Mesendoderm (in vitro differentiated cells): Measurements from ENCODE around the gene STK25.

Source experiments
- DNase-seq: peaks from one replicate; pipeline ENCODE4 v3.0.0; 2013
- H2AK5ac ChIP-seq: 2 replicates; pipeline ENCODE4 v1.6.1; 2013; ENCODE audit warnings: low read length, inconsistent platforms
- H2BK120ac ChIP-seq: 2 replicates; pipeline ENCODE4 v1.6.1; 2013; ENCODE audit warnings: low read depth, mild to moderate bottlenecking, low read length, moderate library complexity, mixed read lengths
- H2BK15ac ChIP-seq: replicated peaks from 2 replicates; pipeline ENCODE4 v1.6.1; 2013; ENCODE audit warnings: low read depth, mild to moderate bottlenecking, moderate library complexity
- H2BK5ac ChIP-seq: 2 replicates; pipeline ENCODE4 v1.6.1; 2013; ENCODE audit warnings: low read length, inconsistent platforms
- H3K18ac ChIP-seq: 2 replicates; pipeline ENCODE4 v1.6.1; 2013; ENCODE audit warnings: mild to moderate bottlenecking, low read length, mixed read lengths
- H3K23ac ChIP-seq: one replicate; pipeline ENCODE4 v1.6.1; 2013; ENCODE audit warnings: low read length
- H3K27ac ChIP-seq: 2 replicates; pipeline ENCODE4 v1.5.1; 2013; ENCODE audit warnings: low read depth, mild to moderate bottlenecking, inconsistent platforms, low read length, moderate library complexity
- H3K27me3 ChIP-seq: 2 replicates; pipeline ENCODE4 v1.6.1; 2013; ENCODE audit warnings: low read length, control low read depth, mild to moderate bottlenecking, inconsistent platforms; ENCODE audit not compliant: insufficient read depth, poor library complexity
- H3K36me3 ChIP-seq: 2 replicates; pipeline ENCODE4 v1.6.1; 2013; ENCODE audit warnings: low read length, inconsistent platforms; ENCODE audit not compliant: control insufficient read depth, insufficient read depth
- H3K4ac ChIP-seq: one replicate; pipeline ENCODE4 v1.6.1; 2013; ENCODE audit warnings: low read depth, mild to moderate bottlenecking, low read length, moderate library complexity
- H3K4me1 ChIP-seq: 2 replicates; pipeline ENCODE4 v1.6.1; 2013; ENCODE audit warnings: low read depth, low read length, inconsistent platforms; ENCODE audit not compliant: control insufficient read depth
- H3K4me2 ChIP-seq: 2 replicates; pipeline ENCODE4 v1.6.1; 2013; ENCODE audit warnings: low read length
- H3K4me3 ChIP-seq: 2 replicates; pipeline ENCODE4 v1.5.1; 2013; ENCODE audit warnings: mild to moderate bottlenecking, low read length
- H3K56ac ChIP-seq: one replicate; pipeline ENCODE4 v1.6.1; 2013; ENCODE audit warnings: low read length
- H3K79me1 ChIP-seq: 2 replicates; pipeline ENCODE4 v1.6.1; 2013; ENCODE audit warnings: low read length, inconsistent platforms
- H3K79me2 ChIP-seq: 2 replicates; pipeline ENCODE4 v1.6.1; 2013; ENCODE audit warnings: mild to moderate bottlenecking, low read length; ENCODE audit not compliant: control insufficient read depth, insufficient read depth
- H3K9ac ChIP-seq: 2 replicates; pipeline ENCODE4 v1.6.1; 2013; ENCODE audit warnings: low read length, inconsistent platforms
- H4K5ac ChIP-seq: one replicate; pipeline ENCODE4 v1.6.1; 2013; ENCODE audit warnings: low read length
- H4K8ac ChIP-seq: one replicate; pipeline ENCODE4 v1.6.1; 2013; ENCODE audit warnings: low read depth, mild to moderate bottlenecking, control low read depth, low read length, moderate library complexity
- WGBS: extraction: QIAGEN DNeasy Blood & Tissue Kit; methylation state at CpG from one replicate; pipeline ENCODE4 v1.1.7; 2013; ENCODE audit warnings: low lambda C conversion rate, missing lambda C conversion rate; ENCODE audit not compliant: insufficient coverage; ENCODE audit errors: extremely low coverage; 5-methylcytosine and 5-hydroxymethylcytosine counted together

Gene STK25

GRCh38 chr2:241505086-241505780 is 3.2 kb downstream of the STK25 start:
- Histone ChIP-seq H3K56ac (no peak overlapping the region), H3K79me1 (peaks cover 41% of the 10 kb centered on the region), H4K8ac (no peak overlapping the region), H3K18ac (no peak overlapping the region), H3K9ac (no peak overlapping the region), H3K27me3 (no peaks in the 10 kb centered on the region), H3K4ac (no peak overlapping the region), H3K4me3 (no peak overlapping the region), H3K4me1 (peaks cover 2% of the 10 kb centered on the region), H2BK5ac (no peak overlapping the region), H3K23ac (no peak overlapping the region), H3K27ac (no peak overlapping the region), H2AK5ac (no peak overlapping the region), H2BK15ac (no peak overlapping the region), H4K5ac (no peak overlapping the region), H2BK120ac (no peak overlapping the region), H3K4me2 (no peak overlapping the region), H3K79me2 (peaks cover 54% of the 10 kb centered on the region), H3K36me3 (peaks cover 6% of the 10 kb centered on the region)
- DNase-seq, result no peak
- WGBS, result no CpG with 5 or more reads among the region's 15 CpGs

DNA sequence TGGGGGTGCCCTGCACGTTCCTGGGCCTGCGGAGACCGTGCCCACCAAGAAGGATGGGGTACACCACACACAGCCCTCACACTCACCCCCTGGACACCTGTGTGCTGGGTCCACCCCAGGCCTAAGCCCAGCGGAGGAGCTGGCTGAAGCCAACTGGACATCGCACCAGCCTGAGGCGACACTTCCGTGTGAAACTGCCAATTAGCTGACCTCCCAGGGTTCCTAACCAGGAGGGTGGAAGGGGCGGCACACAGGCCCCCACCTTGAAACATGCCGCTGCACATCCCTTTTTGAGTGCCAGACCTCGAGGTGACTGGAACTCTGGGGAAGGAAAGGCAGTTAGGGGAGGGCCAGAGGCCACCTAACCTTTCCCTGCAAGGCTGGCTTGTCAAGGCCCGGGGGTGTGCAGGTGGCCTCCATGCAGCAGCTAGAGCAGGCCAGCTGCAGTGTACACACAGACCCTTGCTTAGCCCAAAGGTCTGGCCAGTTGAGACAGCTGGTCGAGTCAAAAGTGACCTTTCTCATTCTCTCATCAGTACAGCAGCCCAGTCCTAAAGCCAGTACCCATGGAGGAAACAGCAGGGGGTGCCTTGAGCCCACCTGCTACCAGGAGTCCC is 4.5 kb downstream of the STK25 start:
- Histone ChIP-seq H3K9ac (no peak overlapping the region), H3K79me2 (peaks cover 54% of the 10 kb centered on the region), H3K4me3 (no peak overlapping the region), H3K18ac (no peak overlapping the region), H2AK5ac (no peak overlapping the region), H3K79me1 (peaks cover 42% of the 10 kb centered on the region), H2BK15ac (no peak overlapping the region), H4K5ac (no peak overlapping the region), H2BK5ac (no peak overlapping the region), H2BK120ac (no peak overlapping the region), H3K27me3 (no peaks in the 10 kb centered on the region), H3K4me2 (no peak overlapping the region), H3K56ac (no peak overlapping the region), H3K36me3 (peaks cover 11% of the 10 kb centered on the region), H3K23ac (no peak overlapping the region), H4K8ac (no peak overlapping the region), H3K4me1 (no peaks in the 10 kb centered on the region), H3K4ac (no peak overlapping the region), H3K27ac (no peak overlapping the region)
- no peak for DNase-seq
- no CpG with 5 or more reads among the region's 12 CpGs for WGBS

DNA sequence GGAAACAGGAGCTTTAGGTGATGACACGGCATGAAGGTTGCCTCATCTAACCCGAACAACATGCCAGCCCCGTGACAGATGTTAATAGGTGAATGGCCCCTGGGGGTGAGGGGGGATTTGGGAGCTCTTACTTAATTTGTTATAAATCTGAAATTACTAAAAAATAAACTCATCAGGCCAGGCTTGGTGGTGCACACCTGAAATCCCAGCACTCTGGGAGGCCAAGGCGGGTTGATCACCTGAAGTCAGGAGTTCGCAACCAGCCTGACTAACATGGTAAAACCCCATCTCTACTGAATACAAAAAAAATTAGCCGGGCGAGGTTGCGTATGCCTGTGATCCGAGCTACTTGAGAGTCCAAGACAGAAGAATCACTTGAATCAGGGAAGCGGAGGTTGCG is 6.1 kb downstream of the STK25 start:
- H3K4me3 ChIP-seq, result no peak overlapping the region

DNA sequence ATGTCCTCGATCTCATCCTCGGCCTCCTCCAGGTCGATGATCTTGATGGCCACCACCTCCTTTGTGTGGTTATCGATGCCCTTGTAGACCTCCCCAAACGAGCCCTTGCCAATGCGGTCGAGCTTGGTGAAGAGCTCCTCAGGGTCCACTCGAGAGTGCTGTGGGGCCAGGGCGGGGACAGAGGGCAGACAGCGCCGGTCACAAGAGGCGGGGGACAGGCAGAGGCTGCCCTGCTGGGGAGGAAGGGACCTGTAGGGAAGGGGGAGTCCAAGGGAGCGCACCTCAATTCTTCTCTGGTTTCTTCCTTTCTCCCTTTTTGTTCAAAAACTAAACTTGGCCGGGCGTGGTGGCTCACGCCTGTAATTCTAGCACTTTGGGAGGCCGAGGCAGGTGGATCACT is 6.8 kb downstream of the STK25 start:
- H3K23ac ChIP-seq, result no peak overlapping the region
- H4K5ac ChIP-seq, result no peak overlapping the region
- peaks cover 33% of the 10 kb centered on the region for H3K79me1 ChIP-seq
- H3K9ac ChIP-seq, result no peak overlapping the region
- no peak overlapping the region for H3K4me2 ChIP-seq
- H3K27ac ChIP-seq, result no peak overlapping the region
- WGBS, result no CpG with 5 or more reads among the region's 17 CpGs
- no peak overlapping the region for H2AK5ac ChIP-seq
- H3K4me3 ChIP-seq, result no peak overlapping the region
- no peak overlapping the region for H4K8ac ChIP-seq
- no peaks in the 10 kb centered on the region for H3K4me1 ChIP-seq
- H3K18ac ChIP-seq, result no peak overlapping the region
- DNase-seq, result no peak
- H2BK120ac ChIP-seq, result no peak overlapping the region
- H3K4ac ChIP-seq, result no peak overlapping the region
- H3K79me2 ChIP-seq, result peaks cover 40% of the 10 kb centered on the region
- H2BK5ac ChIP-seq, result no peak overlapping the region
- peaks cover 18% of the 10 kb centered on the region for H3K36me3 ChIP-seq
- no peak overlapping the region for H2BK15ac ChIP-seq
- no peaks in the 10 kb centered on the region for H3K27me3 ChIP-seq
- H3K56ac ChIP-seq, result no peak overlapping the region

More for the DNA sequence above, 6.1 kb downstream of the STK25 start:
- Histone ChIP-seq H2BK120ac (no peak overlapping the region), H4K8ac (no peak overlapping the region), H3K79me2 (peaks cover 47% of the 10 kb centered on the region), H3K27me3 (no peaks in the 10 kb centered on the region), H2BK15ac (no peak overlapping the region), H3K9ac (no peak overlapping the region), H3K27ac (no peak overlapping the region), H3K79me1 (peaks cover 36% of the 10 kb centered on the region), H3K18ac (no peak overlapping the region), H2AK5ac (no peak overlapping the region), H3K4me2 (no peak overlapping the region), H3K4ac (no peak overlapping the region), H3K36me3 (peaks cover 14% of the 10 kb centered on the region), H3K23ac (no peak overlapping the region), H3K4me1 (no peaks in the 10 kb centered on the region), H4K5ac (no peak overlapping the region), H2BK5ac (no peak overlapping the region), H3K56ac (no peak overlapping the region)
- WGBS, result no CpG with 5 or more reads among the region's 11 CpGs
- DNase-seq, result no peak

- Histone ChIP-seq H3K79me1 (peaks cover 33% of the 10 kb centered on the region), H3K4ac (no peak overlapping the region), H3K23ac (no peak overlapping the region), H2BK15ac (no peak overlapping the region), H3K9ac (no peak overlapping the region), H4K8ac (no peak overlapping the region), H3K36me3 (peaks cover 18% of the 10 kb centered on the region), H3K4me3 (no peak overlapping the region), H3K4me2 (no peak overlapping the region), H3K4me1 (no peaks in the 10 kb centered on the region), H3K27ac (no peak overlapping the region), H2AK5ac (no peak overlapping the region), H3K56ac (no peak overlapping the region), H2BK5ac (no peak overlapping the region), H2BK120ac (no peak overlapping the region), H3K18ac (no peak overlapping the region), H3K27me3 (no peaks in the 10 kb centered on the region), H4K5ac (no peak overlapping the region), H3K79me2 (peaks cover 36% of the 10 kb centered on the region)
- no peak for DNase-seq
- no CpG with 5 or more reads among the region's 12 CpGs for WGBS
These were observed 7.3 kb downstream of the STK25 start for GRCh38 chr2:241501099-241501541.
